SK-N-SH (cell line): ENCODE measurements around the gene ZBTB17. TPM values are rescaled to one million over a fixed set of nuclear protein-coding genes. Genes with fewer than 3 reads are reported as not detected.

Source experiments
- CTCF ChIA-PET: fragments of 300-600, 350-600 bp; formaldehyde crosslinking; extraction: SDS; loops from one replicate; lab custom pipeline; 2021; lab: Yijun Ruan, JAX
- POLR2A ChIA-PET: fragments of 350-600 bp; sonication (Branson Sonifier 250); formaldehyde crosslinking; extraction: SDS; loops from one replicate; lab custom pipeline; 2020; ENCODE audit warnings: antibody characterized with exemption, inconsistent platforms; lab: Yijun Ruan, JAX
- DNase-seq: peaks from one replicate; pipeline ENCODE4 v3.0.0; 2012
- H2AFZ ChIP-seq: fragments of 200-600 bp; sonication (generic); 2 replicates; pipeline ENCODE4 v1.8.1; 2016; ENCODE audit warnings: antibody characterized with exemption, mild to moderate bottlenecking, low read depth
- H3F3A ChIP-seq: fragments of 200-600 bp; sonication (generic); replicated peaks from 2 replicates; pipeline ENCODE3; 2016; ENCODE audit warnings: antibody characterized with exemption, mild to moderate bottlenecking; ENCODE audit not compliant: insufficient read depth
- H3K27ac ChIP-seq, 2 experiments: fragments of 200-500 bp in 1 of 2; fragments of 200-600 bp in 1 of 2; sonication (Bioruptor generic) in 1 of 2; sonication (generic), shearing (Covaris generic) in 1 of 2; 2 replicates each; pipeline versions ENCODE4 v1.5.1 to v1.6.1; 2014 to 2016; ENCODE audit warnings: low read depth in 2 of 2, inconsistent platforms in 1 of 2, low read length in 1 of 2, mild to moderate bottlenecking in 1 of 2, mixed read lengths in 1 of 2
- H3K27me3 ChIP-seq: fragments of 200-600 bp; sonication (generic), shearing (Covaris generic); 2 replicates; pipeline ENCODE4 v1.6.1; 2016; ENCODE audit warnings: mixed run types; ENCODE audit not compliant: insufficient read depth
- H3K36me3 ChIP-seq, 2 experiments: fragments of 200-500 bp in 1 of 2; fragments of 200-600 bp in 1 of 2; sonication (Bioruptor generic) in 1 of 2; sonication (generic) in 1 of 2; replicated peaks in 1 of 2; 2 replicates each; pipeline versions ENCODE3 to v1.5.1; 2014 to 2016; ENCODE audit warnings: low read length in 1 of 2, mild to moderate bottlenecking in 1 of 2; ENCODE audit not compliant: insufficient read depth in 2 of 2, control insufficient read depth in 1 of 2
- H3K4me1 ChIP-seq, 2 experiments: fragments of 200-500 bp in 1 of 2; fragments of 200-600 bp in 1 of 2; sonication (Bioruptor generic) in 1 of 2; sonication (generic), shearing (Covaris generic) in 1 of 2; 2 replicates each; pipeline versions ENCODE4 v1.5.1 to v1.6.1; 2014 to 2016; ENCODE audit warnings: low read depth in 1 of 2, low read length in 1 of 2, mixed run types in 1 of 2; ENCODE audit not compliant: insufficient read depth in 2 of 2, control insufficient read depth in 1 of 2
- H3K4me2 ChIP-seq: fragments of 200-600 bp; sonication (generic), shearing (Covaris generic); 2 replicates; pipeline ENCODE4 v1.6.1; 2017; ENCODE audit warnings: mixed run types
- H3K4me3 ChIP-seq, 2 experiments: fragments of 200-500 bp in 1 of 2; fragments of 200-600 bp in 1 of 2; sonication (Bioruptor generic) in 1 of 2; sonication (generic), shearing (Covaris generic) in 1 of 2; 2 replicates each; pipeline versions ENCODE4 v1.5.1 to v1.8.1; 2014 to 2016; ENCODE audit warnings: low read depth in 2 of 2, inconsistent platforms in 1 of 2, low read length in 1 of 2, mild to moderate bottlenecking in 1 of 2, mixed read lengths in 1 of 2, moderate library complexity in 1 of 2
- H3K79me2 ChIP-seq: fragments of 200-600 bp; sonication (generic); 2 replicates; pipeline ENCODE4 v1.8.1; 2017; ENCODE audit warnings: mild to moderate bottlenecking; ENCODE audit not compliant: insufficient read depth
- H3K9ac ChIP-seq: fragments of 200-600 bp; sonication (generic); 2 replicates; pipeline ENCODE4 v1.6.1; 2017; ENCODE audit warnings: mixed run types
- H3K9me2 ChIP-seq: fragments of 200-600 bp; sonication (generic); 2 replicates; pipeline ENCODE4 v1.6.1; 2017; ENCODE audit warnings: mixed run types
- H3K9me3 ChIP-seq: fragments of 200-600 bp; sonication (generic); 2 replicates; pipeline ENCODE4 v1.6.1; 2017; ENCODE audit warnings: mixed run types, mild to moderate bottlenecking, moderate library complexity
- H4K20me1 ChIP-seq: fragments of 200-600 bp; sonication (generic); 2 replicates; pipeline ENCODE4 v1.6.1; 2017; ENCODE audit warnings: mild to moderate bottlenecking, mixed run types; ENCODE audit not compliant: insufficient read depth
- CHD2 ChIP-seq: fragments of 150-350 bp; IDR thresholded peaks from 2 replicates; pipeline ENCODE4 v1.6.1; 2018; ENCODE audit warnings: low read length; ENCODE audit not compliant: partially characterized antibody
- EZH2phosphoT487 ChIP-seq: fragments of 200-600 bp; sonication (generic); IDR thresholded peaks from 2 replicates; pipeline ENCODE4 v1.6.1; 2017; ENCODE audit warnings: low read depth, mixed run types, mild to moderate bottlenecking, antibody characterized with exemption, moderate library complexity, borderline replicate concordance
- FOXJ3 ChIP-seq: sonication (generic); formaldehyde crosslinking; IDR thresholded peaks from 2 replicates; pipeline ENCODE4 v1.5.1; 2020; ENCODE audit warnings: mild to moderate bottlenecking, missing genetic modification reagents
- JUND ChIP-seq: IDR thresholded peaks from 2 replicates; pipeline ENCODE4 v1.4.0; 2012
- NRF1 ChIP-seq: IDR thresholded peaks from 2 replicates; pipeline ENCODE4 v1.6.1; 2012; ENCODE audit warnings: low read depth, mild to moderate bottlenecking, low read length
- SMC3 ChIP-seq: IDR thresholded peaks from 2 replicates; pipeline ENCODE4 v1.6.1; 2012; ENCODE audit warnings: low read depth, low read length, improper control_type of control experiment
- USF1 ChIP-seq: IDR thresholded peaks from 2 replicates; pipeline ENCODE4 v1.4.0; 2012; ENCODE audit warnings: low read depth, borderline replicate concordance
- USF2 ChIP-seq: fragments of 150-350 bp; IDR thresholded peaks from 2 replicates; pipeline ENCODE4 v1.6.1; 2017; ENCODE audit warnings: antibody characterized with exemption, low read length, low read depth, borderline replicate concordance
- ZBTB33 ChIP-seq: IDR thresholded peaks from 2 replicates; pipeline ENCODE4 v1.4.0; 2012; ENCODE audit warnings: low read depth, borderline replicate concordance
- WGBS: methylation state at CpG from one replicate; pipeline ENCODE4 v1.1.6; 2017; ENCODE audit warnings: low lambda C conversion rate; 5-methylcytosine and 5-hydroxymethylcytosine counted together
- polyA plus RNA-seq, 3 experiments: library from polyadenylated mRNA; depleted of rRNA; stranded (reverse); fragments of >200 nt; gene quantifications; 2 replicates each; pipeline ENCODE4 v1.2.3, GENCODE V29; 2012

ZBTB17 gene
- polyA plus RNA-seq, 1 of the 3 experiments (the other 2 are of a cell fraction): 56.4 TPM

GRCh38 chr1:15959827-15960446, 16.0 kb downstream of the ZBTB17 start:
- no peak overlapping the region for H3K4me3 ChIP-seq
- peak; percentile 12 for DNase-seq
- H3K9me3 ChIP-seq: no peaks in the 10 kb centered on the region
- no peaks in the 10 kb centered on the region for H3K27me3 ChIP-seq
- 0 out of 2 replicates have a peak, but pooled peaks cover 6% of the 10 kb centered on the region for H4K20me1 ChIP-seq
- no peak for TF ChIP-seq ZBTB33
- TF ChIP-seq EZH2phosphoT487: no peak
- no peak for TF ChIP-seq SMC3
- no peak for TF ChIP-seq NRF1
- no peak for TF ChIP-seq USF1
- no peak for TF ChIP-seq CHD2
- no peak for TF ChIP-seq USF2
- TF ChIP-seq JUND: no peak
- 93% methylated on average over 5 of the region's 8 CpGs for WGBS
- peaks cover 4 to 5% of the 10 kb centered on the region in 2 experiments for H3K36me3 ChIP-seq
- H2AFZ ChIP-seq: no peak overlapping the region
- no peaks in the 10 kb centered on the region for H3K9me2 ChIP-seq
- no peak overlapping the region; a peak in 1 of 4 replicates for H3K27ac ChIP-seq
- peaks cover 21 to 53% of the 10 kb centered on the region in 2 experiments for H3K4me1 ChIP-seq
- no peak overlapping the region for H3K9ac ChIP-seq
- no peak overlapping the region for H3K4me2 ChIP-seq
- ChIA-PET CTCF (interaction anchor here (0.6 to 1.5 kb wide), 6 partner anchors 13 to 168 kb away, joined by 3 to 8 read pairs (median 3); partner anchors contain the start of gene ZBTB17), POLR2A (no interaction called here)
- peaks cover 38% of the 10 kb centered on the region for H3F3A ChIP-seq
- H3K79me2 ChIP-seq: peaks cover 98% of the 10 kb centered on the region

- no peak for DNase-seq
- TF ChIP-seq USF2: no peak
- TF ChIP-seq FOXJ3 (CRISPR knock-in tag): no peak
- Histone ChIP-seq H3K79me2 (peaks cover 98% of the 10 kb centered on the region), H3K4me2 (no peak overlapping the region), H3K27me3 (no peaks in the 10 kb centered on the region), H3K9me2 (no peaks in the 10 kb centered on the region), H3K9ac (peak overlapping the region; percentile 28; the same call in 1 of the 2 replicates), H3F3A (peaks cover 41% of the 10 kb centered on the region), H3K27ac (peak overlapping the region in 1 of 2 experiments; percentile 40; a peak in 1 of 4 replicates), H3K4me3 (no peak overlapping the region), H2AFZ (no peak overlapping the region), H3K36me3 (peaks cover 4 to 5% of the 10 kb centered on the region in 2 experiments), H4K20me1 (0 out of 2 replicates have a peak, but pooled peaks cover 6% of the 10 kb centered on the region), H3K9me3 (no peaks in the 10 kb centered on the region), H3K4me1 (peaks cover 22 to 50% of the 10 kb centered on the region in 2 experiments)
- ChIA-PET CTCF (interaction anchor here (0.6 to 1.5 kb wide), 8 partner anchors 9 to 168 kb away, joined by 3 to 8 read pairs (median 4); partner anchors contain the start of gene ZBTB17), POLR2A (no interaction called here)
These were observed 16.5 kb downstream of the ZBTB17 start for GRCh38 chr1:15959424-15959823.
